ENCODE results near the gene NOG.

Gene NOG

GRCh38 chr17:56593646-56594319 lies at the start of gene NOG:
NOG (plus strand) TSS chr17:56593699; CDS start chr17:56594224, 525 bp downstream.
- H3K4me3 ChIP-seq (ENCODE audit: low read depth, low read length): peak within 1 kb of the TSS; percentile 48

DNA sequence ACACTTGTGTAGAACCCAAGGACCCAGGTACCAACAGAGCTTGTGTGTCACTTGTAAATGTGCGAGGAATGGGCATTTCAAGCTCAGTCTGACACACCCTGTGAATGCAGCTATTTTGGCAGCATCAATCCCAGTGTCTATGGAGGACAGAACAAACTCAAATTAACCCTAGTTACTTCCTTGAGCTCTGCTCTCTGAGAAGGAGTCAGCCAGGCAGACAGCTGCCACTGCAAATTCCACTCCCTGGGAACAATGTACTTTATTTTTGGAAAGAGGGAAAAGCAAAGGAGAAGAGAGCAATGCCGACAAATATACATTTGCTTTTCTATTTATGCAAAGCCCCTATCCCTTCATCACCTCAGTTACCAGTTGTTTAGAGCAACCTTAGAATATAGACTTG lies 48.4 kb upstream of the NOG start:
- H3K4me3 ChIP-seq (ENCODE audit: low read depth, low read length): no peak overlapping the region

DNA sequence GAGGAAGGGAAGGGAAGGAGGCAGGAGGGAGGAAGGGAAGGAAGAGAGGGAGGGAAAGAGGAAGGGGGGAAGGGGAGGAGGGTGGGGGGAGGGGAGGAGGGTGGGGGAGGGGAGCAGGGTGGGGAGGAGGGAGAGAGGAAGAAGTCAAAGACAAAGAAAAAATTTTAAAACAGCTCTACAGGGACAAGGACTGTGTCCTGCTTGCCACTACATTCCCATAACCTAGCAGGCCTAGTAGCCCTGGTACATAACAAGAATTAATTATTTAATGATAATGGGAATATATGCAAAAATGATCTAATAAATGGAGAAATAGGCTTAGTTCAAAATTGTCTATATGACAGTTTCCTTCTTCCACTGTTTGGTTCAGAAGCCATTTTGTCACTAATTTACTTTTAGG lies 47.6 kb upstream of the NOG start:
- no peak overlapping the region for H3K4me3 ChIP-seq (ENCODE audit: low read depth, low read length)

GRCh38 chr17:56548661-56549060 lies 44.8 kb upstream of the NOG start:
- no peak overlapping the region for H3K4me3 ChIP-seq (ENCODE audit: low read depth, low read length)

DNA sequence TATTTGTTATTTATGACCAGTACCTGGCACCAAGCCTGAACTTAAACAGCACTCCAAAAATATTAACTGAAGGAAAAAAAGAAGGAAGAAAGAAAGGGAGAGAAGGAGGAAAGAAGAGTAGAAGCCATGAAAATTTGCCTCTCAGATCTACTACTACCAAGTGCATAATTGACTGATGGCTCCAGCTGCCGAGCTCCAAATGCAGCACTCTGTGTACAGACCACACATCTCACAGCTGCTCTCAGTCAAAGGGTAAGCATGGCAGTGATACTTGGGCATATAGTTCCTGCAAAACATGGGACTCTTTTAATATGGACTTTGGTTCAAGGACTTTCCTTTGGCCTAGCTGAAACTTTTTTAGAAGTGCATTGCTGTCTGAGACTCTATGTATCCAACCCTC lies 44.0 kb upstream of the NOG start:
- no peak overlapping the region for H3K4me3 ChIP-seq (ENCODE audit: low read depth, low read length)

DNA sequence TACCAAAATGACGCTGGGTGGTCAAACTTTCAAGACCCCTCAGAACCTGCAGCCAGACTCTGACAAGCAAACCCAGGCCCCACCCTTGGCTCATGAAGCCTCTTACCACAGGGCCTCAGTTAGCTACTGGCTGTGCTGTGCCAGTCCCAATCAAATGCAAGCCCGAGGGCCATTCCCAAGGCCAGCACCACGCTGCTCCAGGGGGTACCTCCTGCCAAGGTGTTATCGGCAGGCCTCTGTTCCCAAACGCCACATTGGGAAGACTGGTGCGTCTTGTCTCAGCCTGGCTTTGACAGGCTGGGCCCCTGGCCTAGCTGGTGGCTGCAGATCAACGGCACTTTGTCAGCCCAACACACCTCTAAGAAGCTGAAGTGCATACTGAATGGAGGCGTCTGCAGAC lies 35.8 kb upstream of the NOG start:
- H3K4me3 ChIP-seq (ENCODE audit: low read depth, low read length): no peak overlapping the region

- no peak overlapping the region for H3K4me3 ChIP-seq (ENCODE audit: low read depth, low read length)
Observed at GRCh38 chr17:56558088-56558487, 35.4 kb upstream of the NOG start.

DNA sequence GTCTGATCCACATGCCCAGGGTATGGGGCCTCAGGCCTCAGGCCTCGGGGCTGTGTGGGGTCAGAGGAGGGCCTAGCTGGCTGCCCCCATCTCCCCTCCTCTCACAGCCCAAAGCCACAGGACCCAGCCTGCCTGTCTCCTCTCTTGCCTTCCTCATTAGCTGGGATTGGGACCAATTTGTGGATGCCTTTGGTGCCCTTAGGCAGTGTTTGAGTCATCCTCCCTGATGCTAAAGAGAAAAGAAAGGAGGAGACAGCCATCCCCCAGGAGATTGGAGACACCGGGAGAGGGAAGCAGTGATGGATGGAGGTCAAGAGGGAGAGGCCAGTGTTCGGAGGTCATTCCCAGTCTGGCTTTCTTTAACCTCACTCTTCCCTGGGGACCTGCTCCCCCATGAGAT lies 23.3 kb upstream of the NOG start:
- no peak overlapping the region for H3K4me3 ChIP-seq (ENCODE audit: low read depth, low read length)

GRCh38 chr17:56571456-56571855 lies 22.0 kb upstream of the NOG start:
- H3K4me3 ChIP-seq (ENCODE audit: low read depth, low read length): no peak overlapping the region

GRCh38 chr17:56577190-56577842 lies 16.2 kb upstream of the NOG start:
- no peak overlapping the region for H3K4me3 ChIP-seq (ENCODE audit: low read depth, low read length)

GRCh38 chr17:56577843-56578204 lies 15.7 kb upstream of the NOG start:
- no peak overlapping the region for H3K4me3 ChIP-seq (ENCODE audit: low read depth, low read length)

GRCh38 chr17:56581635-56582627 lies 11.6 kb upstream of the NOG start:
- H3K4me3 ChIP-seq (ENCODE audit: low read depth, low read length): no peak overlapping the region

DNA sequence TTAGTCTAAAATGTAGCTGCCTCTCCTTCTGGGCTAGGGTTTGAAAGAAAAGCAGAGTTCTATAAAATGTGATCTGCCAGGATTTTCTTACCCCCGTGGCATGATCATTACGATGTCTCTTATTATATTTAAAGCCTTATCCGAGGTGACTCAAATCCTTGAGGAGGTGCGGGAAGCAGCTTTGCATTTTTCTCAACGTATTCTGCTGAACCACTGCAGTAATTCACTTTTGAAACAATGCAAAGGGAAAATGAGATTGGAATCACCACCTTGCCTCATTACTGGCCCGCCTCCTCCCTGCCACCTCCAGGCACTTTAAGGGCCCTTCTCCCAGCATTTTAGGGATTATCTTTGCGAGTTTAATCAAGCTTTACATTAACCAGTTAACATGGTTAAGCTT lies 9.7 kb upstream of the NOG start:
- no peak overlapping the region for H3K4me3 ChIP-seq (ENCODE audit: low read depth, low read length)

DNA sequence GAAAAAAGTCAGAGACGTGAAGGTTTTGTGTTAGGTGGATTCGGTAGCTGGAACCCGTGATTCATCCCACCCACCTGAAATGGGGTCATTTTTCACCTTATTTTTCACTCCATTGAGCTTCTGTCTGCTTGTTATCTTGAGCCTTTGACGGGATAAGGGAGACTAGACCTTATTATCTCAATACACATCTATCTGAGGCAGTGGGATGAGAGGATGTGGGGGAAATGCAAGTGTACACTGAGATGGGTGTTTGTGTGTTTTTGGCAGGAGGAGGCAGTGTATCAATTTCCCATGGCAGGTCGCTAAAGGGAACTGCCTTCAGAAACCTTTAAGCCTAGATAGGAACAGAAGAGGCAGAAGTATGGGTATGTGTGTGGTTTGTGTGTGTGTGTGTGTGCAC lies 6.2 kb upstream of the NOG start:
- no peak overlapping the region for H3K4me3 ChIP-seq (ENCODE audit: low read depth, low read length)

GRCh38 chr17:56592487-56593085 lies 913 bp upstream of the NOG start:
- peak overlapping the region; percentile 46 for H3K4me3 ChIP-seq (ENCODE audit: low read depth, low read length)

- peak overlapping the region; percentile 48 for H3K4me3 ChIP-seq (ENCODE audit: low read depth, low read length)
Observed at GRCh38 chr17:56593086-56593645, 333 bp upstream of the NOG start.

- peak overlapping the region; percentile 48 for H3K4me3 ChIP-seq (ENCODE audit: low read depth, low read length)
Observed at GRCh38 chr17:56594320-56595107, 1.0 kb downstream of the NOG start.

GRCh38 chr17:56595108-56595418 lies 1.6 kb downstream of the NOG start:
- H3K4me3 ChIP-seq (ENCODE audit: low read depth, low read length): no peak overlapping the region

- peak overlapping the region; percentile 70 for H3K4me3 ChIP-seq (ENCODE audit: low read depth, low read length)
Observed at GRCh38 chr17:56595831-56596690, 2.6 kb downstream of the NOG start.

Measured in iPS-11a (cell line).